DMS153 treated with DMSO at 0.1 percent for 48 hours (cell line): ENCODE measurements around the gene PCDHGA1.

Experiments used
- DNase-seq: peaks from one replicate; lab custom pipeline; 2025; ENCODE audit not compliant: unreplicated experiment; lab: John Stamatoyannopoulos, UW

Gene PCDHGA1

GRCh38 chr5:141439411-141440141 is 109.3 kb downstream of the PCDHGA1 start:
- no peak for DNase-seq

GRCh38 chr5:141440341-141440740 is 110.0 kb downstream of the PCDHGA1 start:
- DNase-seq: no peak

GRCh38 chr5:141441571-141442170 is 111.4 kb downstream of the PCDHGA1 start:
- no peak for DNase-seq

GRCh38 chr5:141465351-141465750 is 135.0 kb downstream of the PCDHGA1 start:
- no peak for DNase-seq

GRCh38 chr5:141475625-141476131 is 145.4 kb downstream of the PCDHGA1 start, which contains the start of gene PCDHGC3:
Gene PCDHGC3, plus strand, starts transcription at chr5:141475966. Its CDS starts 151 bp downstream, at chr5:141476117.
- peak; percentile 3 for DNase-seq

- peak; percentile 1 for DNase-seq
Observed at GRCh38 chr5:141476132-141476911, 146.0 kb downstream of the PCDHGA1 start.

- DNase-seq: no peak
Observed at GRCh38 chr5:141477044-141477575, 146.8 kb downstream of the PCDHGA1 start.

- DNase-seq: no peak
Observed at GRCh38 chr5:141477815-141478214, 147.5 kb downstream of the PCDHGA1 start.

GRCh38 chr5:141478321-141478945 is 148.1 kb downstream of the PCDHGA1 start:
- peak; percentile 30 for DNase-seq

- DNase-seq: no peak
Observed at GRCh38 chr5:141479776-141480175, 149.5 kb downstream of the PCDHGA1 start.

- DNase-seq: no peak
Observed at GRCh38 chr5:141483902-141484301, 153.6 kb downstream of the PCDHGA1 start.

- DNase-seq: no peak
Observed at GRCh38 chr5:141484310-141484640, 154.0 kb downstream of the PCDHGA1 start.

- no peak for DNase-seq
Observed at GRCh38 chr5:141484641-141485311, 154.5 kb downstream of the PCDHGA1 start, which contains the start of gene PCDHGC4. Gene PCDHGC4, plus strand, starts transcription at chr5:141485030. Its CDS starts 144 bp downstream, at chr5:141485174.

- no peak for DNase-seq
Observed at GRCh38 chr5:141485321-141486055, 155.2 kb downstream of the PCDHGA1 start.

GRCh38 chr5:141486091-141486490 is 155.8 kb downstream of the PCDHGA1 start:
- no peak for DNase-seq

- DNase-seq: no peak
Observed at GRCh38 chr5:141487131-141487530, 156.8 kb downstream of the PCDHGA1 start.

- no peak for DNase-seq
Observed at GRCh38 chr5:141488591-141489561, 158.6 kb downstream of the PCDHGA1 start, which contains the start of gene PCDHGC5. Gene PCDHGC5, plus strand, starts transcription at chr5:141489081. Its CDS starts 160 bp downstream, at chr5:141489241.

GRCh38 chr5:141489841-141490240 is 159.5 kb downstream of the PCDHGA1 start:
- DNase-seq: no peak
